HG03354 (cell line): ENCODE results near the gene KLHL17.

ENCODE experiments used
- ATAC-seq: cut with Tn5 transposase; IDR thresholded peaks from one replicate; pipeline ENCODE4 v1.9.1; 2021; ENCODE audit warnings: mild to moderate bottlenecking; ENCODE audit not compliant: unreplicated experiment, poor library complexity, severe bottlenecking

The KLHL17 gene

GRCh38 chr1:921011-921837 lies 39.2 kb upstream of the KLHL17 start:
- no peak for ATAC-seq

DNA sequence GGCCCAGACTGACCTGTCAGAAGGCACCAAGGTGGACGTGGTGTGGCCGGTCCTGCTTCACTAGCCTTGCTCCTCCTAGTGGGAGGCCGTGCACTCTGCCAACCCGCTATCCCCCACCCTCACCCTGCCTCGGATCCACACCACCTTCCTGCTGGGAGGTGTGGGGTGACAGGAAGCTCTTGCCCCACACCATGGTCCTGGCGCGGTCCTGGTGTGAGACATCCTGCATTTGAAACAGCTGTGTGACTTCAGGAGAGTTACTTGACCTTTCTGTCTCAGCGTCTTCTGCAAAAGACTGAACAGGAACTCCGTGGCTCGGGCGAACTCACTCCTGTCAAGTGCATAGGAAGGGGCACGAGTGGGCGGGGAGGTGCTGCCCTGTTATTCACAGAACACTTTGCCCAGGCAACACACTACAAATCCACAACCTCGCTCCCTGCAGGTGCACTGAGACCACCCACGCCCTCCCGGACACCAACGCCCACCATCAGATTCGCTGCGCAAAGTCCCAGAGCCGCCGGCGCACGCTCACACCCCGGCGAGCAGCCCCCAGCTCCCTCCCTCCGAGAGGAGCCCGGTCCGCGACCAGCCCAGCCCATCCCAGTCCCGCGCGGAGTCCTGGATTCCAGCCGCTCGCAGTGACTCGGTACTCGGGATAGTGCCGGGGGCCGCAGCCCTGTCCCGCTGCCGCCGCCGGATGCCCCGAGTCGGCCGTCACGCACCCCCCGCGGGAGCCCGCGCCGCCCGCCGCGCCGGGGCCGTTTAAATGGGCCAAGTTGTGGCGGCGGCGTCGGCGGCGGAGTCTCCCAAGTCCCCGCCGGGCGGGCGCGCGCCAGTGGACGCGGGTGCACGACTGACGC lies 37.0 kb upstream of the KLHL17 start, which contains the start of gene SAMD11:
TSS of gene SAMD11 (plus strand) at position 793 of the 860 bp plus-strand sequence. CDS start 509 bp downstream, outside the sequence.
- ATAC-seq: no peak

- no peak for ATAC-seq
Observed at GRCh38 chr1:923991-924655, 36.3 kb upstream of the KLHL17 start.

DNA sequence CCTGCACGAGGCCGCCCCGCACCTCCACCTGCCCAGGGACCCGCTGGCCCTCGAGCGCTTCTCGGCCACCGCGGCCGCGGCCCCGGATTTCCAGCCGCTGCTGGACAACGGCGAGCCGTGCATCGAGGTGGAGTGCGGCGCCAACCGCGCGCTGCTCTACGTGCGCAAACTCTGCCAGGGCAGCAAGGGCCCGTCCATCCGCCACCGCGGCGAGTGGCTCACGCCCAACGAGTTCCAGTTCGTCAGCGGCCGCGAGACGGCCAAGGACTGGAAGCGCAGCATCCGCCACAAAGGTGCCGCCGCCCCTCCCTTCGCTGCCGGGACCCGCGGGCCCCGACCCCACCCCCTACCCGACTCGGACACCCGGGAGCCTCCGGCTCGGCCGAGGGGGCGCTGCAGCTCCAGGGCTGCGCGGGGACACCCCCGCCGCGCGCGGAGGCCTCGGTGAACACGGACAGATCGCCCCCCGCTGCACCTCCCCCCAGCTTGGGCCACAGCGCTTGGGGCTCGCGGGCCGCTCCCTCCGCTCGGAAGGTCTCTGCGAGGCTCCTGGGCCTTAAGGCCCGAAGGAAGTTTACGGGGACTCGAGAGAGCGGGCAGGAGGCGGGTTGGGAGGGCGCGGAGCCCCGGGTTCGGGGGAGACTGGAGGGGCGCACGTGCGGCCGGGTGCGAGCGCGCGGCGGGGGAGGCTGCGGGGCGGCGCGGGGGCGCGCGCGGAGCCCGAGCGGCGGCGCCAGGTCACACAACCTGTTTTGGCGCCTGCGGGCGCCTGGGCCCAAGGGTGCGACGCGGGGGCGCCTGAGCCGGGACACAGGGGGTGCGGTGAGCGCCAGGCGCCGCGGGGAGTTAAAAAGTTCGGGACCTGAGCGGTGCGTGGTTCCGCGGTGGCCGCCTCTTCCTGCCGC lies 35.5 kb upstream of the KLHL17 start:
- no peak for ATAC-seq

DNA sequence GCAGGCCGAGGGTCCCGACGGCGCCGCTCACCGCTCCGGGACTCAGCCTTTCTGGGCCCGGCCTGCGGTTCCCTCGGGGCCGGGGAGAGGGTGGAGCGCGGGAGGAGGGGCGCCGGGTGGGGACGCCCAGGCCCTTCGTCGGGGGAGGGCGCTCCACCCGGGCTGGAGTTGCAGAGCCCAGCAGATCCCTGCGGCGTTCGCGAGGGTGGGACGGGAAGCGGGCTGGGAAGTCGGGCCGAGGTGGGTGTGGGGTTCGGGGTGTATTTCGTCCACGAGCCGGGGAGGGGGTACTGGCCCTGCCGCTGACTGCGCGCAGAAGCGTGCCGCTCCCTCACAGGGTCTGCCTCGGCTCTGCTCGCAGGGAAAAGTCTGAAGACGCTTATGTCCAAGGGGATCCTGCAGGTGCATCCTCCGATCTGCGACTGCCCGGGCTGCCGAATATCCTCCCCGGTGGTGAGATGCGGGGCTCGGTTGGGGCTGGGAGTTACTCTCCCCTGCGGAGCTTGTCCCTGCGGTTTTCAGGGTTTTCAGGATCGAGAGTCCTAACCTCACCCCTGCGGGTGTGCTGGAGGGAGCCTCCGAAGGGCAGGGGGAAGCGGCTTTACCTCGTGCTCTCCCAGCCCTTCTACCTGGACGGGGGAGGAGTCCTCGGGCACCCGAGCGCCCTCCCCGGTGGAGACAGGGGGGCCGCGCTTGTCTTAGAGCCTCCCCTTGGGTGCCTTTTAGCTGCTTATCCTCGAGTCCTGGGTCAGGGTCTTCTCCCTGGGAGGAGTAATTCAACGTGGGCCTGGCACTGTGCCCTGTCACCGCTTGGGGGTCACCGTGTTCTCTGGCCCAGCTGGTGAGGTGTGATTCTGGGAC lies 34.6 kb upstream of the KLHL17 start:
- ATAC-seq: no peak

DNA sequence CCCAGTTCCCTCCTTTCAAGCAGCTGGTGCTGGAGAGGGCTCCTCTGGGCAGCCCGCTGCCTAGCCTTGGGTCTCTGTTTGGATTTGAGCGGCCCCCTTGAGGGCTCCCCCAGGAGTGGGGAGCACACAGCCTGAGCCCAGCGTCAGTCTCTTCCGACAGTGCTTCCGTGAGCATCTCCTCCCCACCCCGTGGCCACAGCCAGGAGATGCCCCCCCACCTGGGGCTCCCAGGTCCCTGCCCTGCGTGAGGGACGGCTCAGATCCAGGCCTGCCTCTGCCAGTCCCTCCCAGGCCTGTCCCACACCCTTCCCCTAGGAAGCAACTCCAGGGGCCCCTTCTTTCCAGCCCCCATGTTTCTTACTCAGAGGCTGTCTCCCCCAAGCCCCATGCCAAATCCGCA lies 33.1 kb upstream of the KLHL17 start:
- no peak for ATAC-seq

- no peak for ATAC-seq
Observed at GRCh38 chr1:927748-928147, 32.6 kb upstream of the KLHL17 start.

DNA sequence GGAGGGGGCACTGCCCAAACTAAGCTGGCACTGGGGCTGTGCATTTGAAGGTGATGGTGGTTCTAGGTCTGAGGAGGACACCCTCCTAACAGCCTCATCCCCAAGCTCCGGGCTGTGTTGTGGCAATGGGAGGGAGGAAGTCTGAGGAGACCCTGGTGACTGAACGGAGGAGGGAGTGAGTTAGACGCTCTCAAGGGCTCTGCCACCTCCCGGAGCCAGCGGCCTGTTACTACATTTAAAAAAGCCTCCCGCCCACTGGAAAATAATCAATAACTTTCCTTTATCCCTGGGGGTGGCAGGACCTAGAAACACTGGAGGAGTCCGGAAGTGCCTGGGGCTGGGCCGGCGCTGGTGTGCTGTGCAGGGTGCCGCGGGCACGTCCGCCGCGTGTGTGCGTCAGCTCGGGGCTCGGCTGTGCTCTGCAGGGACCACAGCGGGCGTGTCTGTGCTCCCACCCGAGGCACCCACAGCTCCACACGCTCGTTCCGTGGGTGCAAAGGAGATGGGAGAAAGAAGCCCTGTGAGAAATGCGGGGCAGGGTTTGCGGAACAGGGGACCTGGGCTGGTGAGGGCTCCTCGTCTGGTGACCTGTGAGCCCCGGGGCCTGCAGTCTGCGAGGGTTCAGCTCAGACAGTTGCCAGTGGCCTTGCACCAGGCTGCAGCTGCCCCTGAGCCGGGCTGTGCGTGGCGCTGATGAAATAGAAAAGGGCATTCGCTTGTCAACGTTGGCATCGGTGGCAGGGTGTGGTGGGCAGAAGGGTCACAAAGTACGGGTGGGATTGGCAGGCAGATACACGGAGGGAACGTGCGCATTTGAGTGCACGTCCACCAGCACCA lies 31.3 kb upstream of the KLHL17 start:
- no peak for ATAC-seq

GRCh38 chr1:929712-930632 lies 30.4 kb upstream of the KLHL17 start:
- ATAC-seq: no peak

GRCh38 chr1:930633-931138 lies 29.7 kb upstream of the KLHL17 start:
- no peak for ATAC-seq

DNA sequence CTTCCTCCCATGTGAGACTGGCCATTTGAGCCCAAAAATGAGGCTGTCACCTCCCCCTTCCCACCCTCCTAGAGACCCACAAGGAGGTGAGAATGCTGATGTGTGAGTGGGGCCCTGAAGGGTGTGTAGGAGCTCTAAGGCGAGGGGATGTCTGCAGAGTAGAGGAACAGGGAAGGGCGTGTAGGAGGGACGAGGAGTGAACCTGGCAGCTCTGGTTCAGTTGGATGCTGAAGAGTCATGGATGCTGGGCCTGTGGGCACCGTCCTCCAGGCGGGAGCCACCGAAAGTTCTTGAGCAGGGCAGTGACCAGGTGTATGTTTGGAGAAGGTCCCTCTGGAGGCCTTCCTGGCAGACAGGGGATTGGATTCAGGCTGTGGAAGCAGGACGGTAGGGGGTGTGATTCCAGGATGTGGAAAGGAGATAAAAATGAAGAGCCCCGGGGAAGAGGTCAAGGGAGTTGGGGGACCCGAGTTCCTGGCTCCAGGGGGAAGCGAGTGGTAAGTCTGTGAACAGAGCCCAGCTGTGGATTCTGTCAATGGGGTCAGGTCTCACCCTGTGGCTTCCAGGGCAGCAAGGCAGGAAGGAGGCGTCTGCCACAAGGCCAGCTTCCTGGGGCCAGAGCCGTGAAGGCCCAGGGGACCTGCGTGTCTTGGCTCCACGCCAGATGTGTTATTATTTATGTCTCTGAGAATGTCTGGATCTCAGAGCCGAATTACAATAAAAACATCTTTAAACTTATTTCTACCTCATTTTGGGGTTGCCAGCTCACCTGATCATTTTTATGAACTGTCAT lies 28.8 kb upstream of the KLHL17 start:
- ATAC-seq: no peak

GRCh38 chr1:932173-932510 lies 28.2 kb upstream of the KLHL17 start:
- no peak for ATAC-seq

GRCh38 chr1:932776-933602 lies 27.4 kb upstream of the KLHL17 start:
- no peak for ATAC-seq

GRCh38 chr1:933603-933940 lies 26.8 kb upstream of the KLHL17 start:
- no peak for ATAC-seq
